Upper lobe of right lung (tissue), 1 donor: Measurements from ENCODE around the gene CHSY1. TPM values are rescaled to one million over a fixed set of nuclear protein-coding genes. Genes with fewer than 3 reads are reported as not detected.

Experiments used
- ATAC-seq: fragments of 200-7000 bp; cut with Tn5 transposase; one replicate; pipeline ENCODE4 v1.9.1; 2020; ENCODE audit warnings: mild to moderate bottlenecking, moderate library complexity
- DNase-seq: peaks from one replicate; pipeline ENCODE4 v3.0.0-alpha.2; 2020
- H3K27ac ChIP-seq: fragments of 200-600 bp; one replicate; pipeline ENCODE4 v1.8.0; 2022
- H3K27me3 ChIP-seq: fragments of 200-600 bp; one replicate; pipeline ENCODE4 v1.8.0; 2022; ENCODE audit warnings: mild to moderate bottlenecking
- H3K36me3 ChIP-seq: fragments of 200-600 bp; one replicate; pipeline ENCODE4 v1.8.0; 2022
- H3K4me1 ChIP-seq: fragments of 200-600 bp; one replicate; pipeline ENCODE4 v1.8.0; 2022
- H3K4me3 ChIP-seq: fragments of 200-600 bp; one replicate; pipeline ENCODE4 v1.8.0; 2022; ENCODE audit warnings: mild to moderate bottlenecking
- H3K9me3 ChIP-seq: fragments of 200-600 bp; one replicate; pipeline ENCODE4 v1.8.0; 2022
- CTCF ChIP-seq: fragments of 200-600 bp; IDR thresholded peaks from one replicate; pipeline ENCODE4 v1.8.0; 2022; ENCODE audit warnings: antibody characterized with exemption
- intact Hi-C: fragments of 100-400 bp; cut with DNase I; formaldehyde crosslinking; loops from one replicate; pipeline ENCODE4 v1.11.0; 2022
- total RNA-seq: library from RNA; stranded (reverse); fragmentation: NEBNext Ultra II Directional; extraction: Animal tissue kit (Norgen Biotek cat#: 25700); gene quantifications from one replicate; pipeline ENCODE4 v1.2.1, GENCODE V29; 2021
- donor health status: DM: no; HTN: yes; CAD: no; lungs with severe emphysema.

CHSY1 gene
- total RNA-seq, 1 donor from 2014 or later: 40.6 TPM

DNA sequence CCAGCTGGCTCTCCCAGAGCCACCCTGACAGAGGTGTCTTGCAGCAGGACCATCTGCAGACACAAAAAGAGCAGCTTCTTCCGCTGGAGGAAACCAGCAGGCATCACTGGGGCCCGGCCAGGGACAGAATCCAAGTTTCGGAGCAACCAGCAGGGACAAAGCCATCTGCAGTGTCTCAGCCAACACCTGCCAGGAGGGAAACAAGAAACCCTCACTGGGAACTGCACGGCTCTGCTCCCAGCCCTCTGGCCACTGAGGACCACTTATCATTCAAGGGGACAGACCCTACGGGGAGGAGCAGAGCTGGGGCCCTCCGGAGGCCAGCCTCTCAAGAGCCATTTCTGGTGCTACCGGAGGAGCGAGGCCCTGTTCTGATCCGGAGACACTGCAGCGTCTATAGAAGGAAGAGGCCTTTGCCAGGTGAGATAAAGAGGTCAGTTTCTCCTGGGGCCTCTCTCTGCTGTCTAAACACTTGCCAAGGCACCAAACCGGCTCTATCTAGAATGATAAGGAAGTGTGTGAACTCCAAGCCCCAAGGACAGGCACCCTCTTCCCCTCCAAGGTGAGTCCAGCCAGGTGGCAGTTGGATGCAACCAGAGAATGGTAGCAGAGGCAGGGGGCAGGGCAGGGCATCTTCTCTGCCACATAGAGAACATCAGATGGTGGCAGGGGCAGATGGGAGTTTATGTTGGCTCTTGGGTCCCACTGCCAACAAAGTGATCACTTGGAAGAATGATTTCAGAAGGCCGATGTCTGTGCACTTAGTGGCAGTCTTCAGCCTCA is 89.0 kb downstream of the CHSY1 start:
- intact Hi-C loops: no loop called here
- DNase-seq (peak; percentile 76), ATAC-seq (peak; percentile 48)
- Histone ChIP-seq H3K9me3 (peaks cover 13% of the 10 kb centered on the region), H3K4me3 (no peak overlapping the region), H3K36me3 (no peaks in the 10 kb centered on the region), H3K27ac (no peak overlapping the region), H3K4me1 (peaks cover 8% of the 10 kb centered on the region), H3K27me3 (no peaks in the 10 kb centered on the region)
- TF ChIP-seq CTCF: no peak

DNA sequence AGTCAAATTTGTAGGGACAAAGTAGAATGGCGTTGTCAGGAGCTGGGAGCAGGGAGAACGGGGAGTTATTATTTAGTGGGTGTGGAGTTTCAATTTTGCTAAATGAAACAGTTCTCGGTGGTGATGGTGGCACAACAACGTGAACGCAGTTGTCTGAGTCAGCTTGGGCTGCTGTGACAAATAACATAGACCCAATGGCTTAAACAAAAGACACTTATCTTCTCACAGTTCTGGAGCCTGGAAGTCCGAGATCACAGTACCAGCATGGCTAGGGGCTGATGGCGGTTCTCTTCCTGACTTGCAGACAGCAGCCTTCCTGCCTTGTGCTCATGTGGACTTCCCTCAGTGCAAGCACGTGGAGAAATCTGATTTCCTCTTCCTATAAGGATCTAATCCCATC is 90.2 kb downstream of the CHSY1 start:
- H3K27ac ChIP-seq: no peak overlapping the region
- no peak for DNase-seq
- intact Hi-C loops: no loop called here
- no peaks in the 10 kb centered on the region for H3K36me3 ChIP-seq
- H3K9me3 ChIP-seq: peaks cover 13% of the 10 kb centered on the region
- H3K4me1 ChIP-seq: no peaks in the 10 kb centered on the region
- ATAC-seq: no peak
- H3K4me3 ChIP-seq: no peak overlapping the region
- H3K27me3 ChIP-seq: no peaks in the 10 kb centered on the region
- TF ChIP-seq CTCF: no peak

- Histone ChIP-seq H3K4me3 (no peak overlapping the region), H3K9me3 (peaks cover 3% of the 10 kb centered on the region), H3K27ac (no peak overlapping the region), H3K4me1 (no peaks in the 10 kb centered on the region), H3K27me3 (no peaks in the 10 kb centered on the region), H3K36me3 (no peaks in the 10 kb centered on the region)
- DNase-seq: no peak
- no peak for ATAC-seq
- intact Hi-C loops: no loop called here
- no peak for TF ChIP-seq CTCF
Measured at GRCh38 chr15:101159936-101160815, 91.7 kb downstream of the CHSY1 start.

GRCh38 chr15:101159096-101159935 is 92.5 kb downstream of the CHSY1 start:
- Histone ChIP-seq H3K27ac (no peak overlapping the region), H3K9me3 (no peaks in the 10 kb centered on the region), H3K36me3 (no peaks in the 10 kb centered on the region), H3K4me1 (no peaks in the 10 kb centered on the region), H3K4me3 (no peak overlapping the region), H3K27me3 (no peaks in the 10 kb centered on the region)
- ATAC-seq: no peak
- intact Hi-C loops: no loop called here
- no peak for DNase-seq
- TF ChIP-seq CTCF: no peak
